Memory B cell (primary cell): ENCODE measurements around the gene TSPAN17.
A peak's percentile ranks its signal among the peaks of the same experiment; 100 is the strongest.

Experiments used
- ATAC-seq: fragments of 150-1000 bp; cut with Tn5 transposase; 2 replicates; pipeline ENCODE4 v1.10.0; 2021; ENCODE audit warnings: low read depth, mild to moderate bottlenecking, moderate library complexity
- DNase-seq, 2 donors: peaks; one replicate each; pipeline ENCODE4 v3.0.0; 2022; ENCODE audit warnings: low spot score in 2 of 2
- H3K27ac Mint-ChIP-seq: one replicate; pipeline ENCODE4 v1.8.0; 2022; ENCODE audit warnings: mild to moderate bottlenecking, moderate library complexity, mixed read lengths
- H3K27me3 Mint-ChIP-seq: one replicate; pipeline ENCODE4 v1.8.0; 2022; ENCODE audit warnings: mixed read lengths
- H3K36me3 Mint-ChIP-seq: one replicate; pipeline ENCODE4 v1.8.0; 2022; ENCODE audit warnings: mild to moderate bottlenecking, mixed read lengths
- H3K4me1 Mint-ChIP-seq: one replicate; pipeline ENCODE4 v1.8.0; 2022; ENCODE audit warnings: mixed read lengths
- H3K4me3 Mint-ChIP-seq: one replicate; pipeline ENCODE4 v1.8.0; 2022; ENCODE audit warnings: mild to moderate bottlenecking, moderate library complexity, mixed read lengths
- H3K9me3 Mint-ChIP-seq: one replicate; pipeline ENCODE4 v1.8.0; 2022; ENCODE audit warnings: mixed read lengths

Gene TSPAN17

GRCh38 chr5:176614805-176615478 lies 32.3 kb upstream of the TSPAN17 start:
- Mint-ChIP-seq H3K9me3 (no peaks in the 10 kb centered on the region), H3K27ac (no peak overlapping the region), H3K4me3 (no peak overlapping the region), H3K27me3 (peaks cover 36% of the 10 kb centered on the region), H3K36me3 (no peaks in the 10 kb centered on the region), H3K4me1 (peaks cover 3% of the 10 kb centered on the region)
- ATAC-seq = no peak
- DNase-seq = no peak

- DNase-seq (no peak), ATAC-seq (no peak)
- H3K27ac Mint-ChIP-seq = no peak overlapping the region
- H3K4me3 Mint-ChIP-seq = no peak overlapping the region
- H3K27me3 Mint-ChIP-seq = peaks cover 39% of the 10 kb centered on the region
- no peaks in the 10 kb centered on the region for H3K9me3 Mint-ChIP-seq
- H3K4me1 Mint-ChIP-seq = peaks cover 5% of the 10 kb centered on the region
- no peaks in the 10 kb centered on the region for H3K36me3 Mint-ChIP-seq
Measured at GRCh38 chr5:176616511-176616910, 30.8 kb upstream of the TSPAN17 start.

GRCh38 chr5:176618783-176619182 lies 28.5 kb upstream of the TSPAN17 start:
- Mint-ChIP-seq H3K27me3 (peaks cover 30% of the 10 kb centered on the region), H3K27ac (no peak overlapping the region), H3K36me3 (no peaks in the 10 kb centered on the region), H3K9me3 (no peaks in the 10 kb centered on the region), H3K4me3 (no peak overlapping the region), H3K4me1 (peaks cover 7% of the 10 kb centered on the region)
- ATAC-seq = no peak
- no peak for DNase-seq

- Mint-ChIP-seq H3K36me3 (no peaks in the 10 kb centered on the region), H3K27ac (no peak overlapping the region), H3K9me3 (no peaks in the 10 kb centered on the region), H3K4me3 (no peak overlapping the region), H3K4me1 (peaks cover 8% of the 10 kb centered on the region), H3K27me3 (peaks cover 29% of the 10 kb centered on the region)
- ATAC-seq (peak; percentile 91), DNase-seq (peak in 1 of 2 donors; percentile 30)
Measured at GRCh38 chr5:176619203-176619568, 28.1 kb upstream of the TSPAN17 start.

- Mint-ChIP-seq H3K9me3 (no peaks in the 10 kb centered on the region), H3K27ac (no peak overlapping the region), H3K36me3 (no peaks in the 10 kb centered on the region), H3K27me3 (peaks cover 29% of the 10 kb centered on the region), H3K4me3 (no peak overlapping the region), H3K4me1 (peaks cover 9% of the 10 kb centered on the region)
- ATAC-seq = no peak
- DNase-seq = no peak
Measured at GRCh38 chr5:176619569-176620332, 27.5 kb upstream of the TSPAN17 start.

- peaks cover 9% of the 10 kb centered on the region for H3K4me1 Mint-ChIP-seq
- DNase-seq = no peak
- no peak overlapping the region for H3K27ac Mint-ChIP-seq
- H3K27me3 Mint-ChIP-seq = peaks cover 27% of the 10 kb centered on the region
- no peak for ATAC-seq
- no peaks in the 10 kb centered on the region for H3K9me3 Mint-ChIP-seq
- peak overlapping the region; percentile 24 for H3K4me3 Mint-ChIP-seq
- H3K36me3 Mint-ChIP-seq = no peaks in the 10 kb centered on the region
Measured at GRCh38 chr5:176620333-176620981, 26.8 kb upstream of the TSPAN17 start.

- Mint-ChIP-seq H3K4me1 (peaks cover 15% of the 10 kb centered on the region), H3K9me3 (no peaks in the 10 kb centered on the region), H3K36me3 (no peaks in the 10 kb centered on the region), H3K4me3 (no peak overlapping the region), H3K27me3 (peaks cover 27% of the 10 kb centered on the region), H3K27ac (no peak overlapping the region)
- no peak for DNase-seq
- ATAC-seq = no peak
Measured at GRCh38 chr5:176621661-176622079, 25.6 kb upstream of the TSPAN17 start.

GRCh38 chr5:176624142-176624541 lies 23.1 kb upstream of the TSPAN17 start:
- H3K27me3 Mint-ChIP-seq = peaks cover 18% of the 10 kb centered on the region
- H3K4me1 Mint-ChIP-seq = peaks cover 23% of the 10 kb centered on the region
- no peaks in the 10 kb centered on the region for H3K9me3 Mint-ChIP-seq
- H3K4me3 Mint-ChIP-seq = no peak overlapping the region
- DNase-seq (no peak), ATAC-seq (no peak)
- H3K36me3 Mint-ChIP-seq = no peaks in the 10 kb centered on the region
- H3K27ac Mint-ChIP-seq = no peak overlapping the region

- no peak overlapping the region for H3K4me3 Mint-ChIP-seq
- no peak for ATAC-seq
- no peak for DNase-seq
- peaks cover 23% of the 10 kb centered on the region for H3K4me1 Mint-ChIP-seq
- H3K27me3 Mint-ChIP-seq = peaks cover 18% of the 10 kb centered on the region
- H3K9me3 Mint-ChIP-seq = no peaks in the 10 kb centered on the region
- no peaks in the 10 kb centered on the region for H3K36me3 Mint-ChIP-seq
- no peak overlapping the region for H3K27ac Mint-ChIP-seq
Measured at GRCh38 chr5:176624938-176625337, 22.3 kb upstream of the TSPAN17 start.

GRCh38 chr5:176625512-176625911 lies 21.8 kb upstream of the TSPAN17 start:
- Mint-ChIP-seq H3K9me3 (no peaks in the 10 kb centered on the region), H3K36me3 (no peaks in the 10 kb centered on the region), H3K27ac (no peak overlapping the region), H3K27me3 (peaks cover 15% of the 10 kb centered on the region), H3K4me3 (no peak overlapping the region), H3K4me1 (peaks cover 21% of the 10 kb centered on the region)
- ATAC-seq = no peak
- no peak for DNase-seq

- Mint-ChIP-seq H3K9me3 (no peaks in the 10 kb centered on the region), H3K4me1 (peaks cover 28% of the 10 kb centered on the region), H3K27me3 (peaks cover 21% of the 10 kb centered on the region), H3K27ac (no peak overlapping the region), H3K36me3 (no peaks in the 10 kb centered on the region), H3K4me3 (no peak overlapping the region)
- no peak for DNase-seq
- no peak for ATAC-seq
Measured at GRCh38 chr5:176625966-176626875, 21.1 kb upstream of the TSPAN17 start.

- DNase-seq = no peak
- Mint-ChIP-seq H3K9me3 (no peaks in the 10 kb centered on the region), H3K27ac (no peak overlapping the region), H3K36me3 (no peaks in the 10 kb centered on the region), H3K4me3 (no peak overlapping the region), H3K27me3 (peaks cover 23% of the 10 kb centered on the region), H3K4me1 (peaks cover 32% of the 10 kb centered on the region)
- ATAC-seq = no peak
Measured at GRCh38 chr5:176626876-176627236, 20.4 kb upstream of the TSPAN17 start.

- Mint-ChIP-seq H3K36me3 (no peaks in the 10 kb centered on the region), H3K4me3 (no peak overlapping the region), H3K27me3 (peaks cover 21% of the 10 kb centered on the region), H3K4me1 (peaks cover 31% of the 10 kb centered on the region), H3K9me3 (no peaks in the 10 kb centered on the region), H3K27ac (no peak overlapping the region)
- DNase-seq (no peak), ATAC-seq (no peak)
Measured at GRCh38 chr5:176627582-176627981, 19.7 kb upstream of the TSPAN17 start.
